ENCODE measurements around the gene GNG11.

GNG11 gene

GRCh38 chr7:93921607-93922566 lies at the start of gene GNG11:
TSS of gene GNG11 (plus strand) at chr7:93921735. CDS start at chr7:93922138, 403 bp downstream.
- no peaks in the 10 kb centered on the region for H3K9me3 ChIP-seq (ENCODE audit: control insufficient read depth in 1 of 2, low read length in 2 of 2)
- peaks cover 10 to 17% of the 10 kb centered on the region in 2 donors for H3K27me3 ChIP-seq (ENCODE audit: control insufficient read depth in 1 of 2, insufficient read depth in 2 of 2, low read length in 2 of 2)
- peaks cover 0 to 3% of the 10 kb centered on the region in 2 donors for H3K4me1 ChIP-seq (ENCODE audit: control insufficient read depth in 1 of 2, insufficient read depth in 2 of 2, low read length in 2 of 2)
- peak within 1 kb of the TSS; percentile 64 to 74 for H3K4me3 ChIP-seq (ENCODE audit: low read depth in 1 of 2, low read length in 2 of 2)
- H3K9ac ChIP-seq (ENCODE audit: low read depth in 1 of 2, low read length in 2 of 2), result peak within 1 kb of the TSS; percentile 44 to 66
- peak within 1 kb of the TSS; percentile 77 for H3K27ac ChIP-seq (ENCODE audit: low read depth, low read length)
- no peaks in the 10 kb centered on the region for H3K36me3 ChIP-seq (ENCODE audit: control insufficient read depth in 1 of 2, insufficient read depth in 2 of 2, low read length in 2 of 2)

- Histone ChIP-seq H3K4me1 (ENCODE audit: control insufficient read depth in 1 of 2, insufficient read depth in 2 of 2, low read length in 2 of 2) (no peaks in the 10 kb centered on the region), H3K27ac (ENCODE audit: low read depth, low read length) (no peak overlapping the region), H3K9ac (ENCODE audit: low read depth in 1 of 2, low read length in 2 of 2) (no peak overlapping the region), H3K4me3 (ENCODE audit: low read depth in 1 of 2, low read length in 2 of 2) (no peak overlapping the region), H3K9me3 (ENCODE audit: control insufficient read depth in 1 of 2, low read length in 2 of 2) (no peaks in the 10 kb centered on the region), H3K36me3 (ENCODE audit: control insufficient read depth in 1 of 2, insufficient read depth in 2 of 2, low read length in 2 of 2) (no peaks in the 10 kb centered on the region), H3K27me3 (ENCODE audit: control insufficient read depth in 1 of 2, insufficient read depth in 2 of 2, low read length in 2 of 2) (no peaks in the 10 kb centered on the region)
Observed at GRCh38 chr7:93873998-93874574, 47.4 kb upstream of the GNG11 start.

- H3K27ac ChIP-seq (ENCODE audit: low read depth, low read length), result no peak overlapping the region
- H3K9me3 ChIP-seq (ENCODE audit: control insufficient read depth in 1 of 2, low read length in 2 of 2), result no peaks in the 10 kb centered on the region
- no peak overlapping the region for H3K9ac ChIP-seq (ENCODE audit: low read depth in 1 of 2, low read length in 2 of 2)
- H3K4me3 ChIP-seq (ENCODE audit: low read depth in 1 of 2, low read length in 2 of 2), result no peak overlapping the region
- no peaks in the 10 kb centered on the region for H3K36me3 ChIP-seq (ENCODE audit: control insufficient read depth in 1 of 2, insufficient read depth in 2 of 2, low read length in 2 of 2)
- H3K27me3 ChIP-seq (ENCODE audit: control insufficient read depth in 1 of 2, insufficient read depth in 2 of 2, low read length in 2 of 2), result no peaks in the 10 kb centered on the region
- no peaks in the 10 kb centered on the region for H3K4me1 ChIP-seq (ENCODE audit: control insufficient read depth in 1 of 2, insufficient read depth in 2 of 2, low read length in 2 of 2)
Observed at GRCh38 chr7:93877742-93878141, 43.8 kb upstream of the GNG11 start.

GRCh38 chr7:93879356-93879755 lies 42.2 kb upstream of the GNG11 start:
- Histone ChIP-seq H3K27me3 (ENCODE audit: control insufficient read depth in 1 of 2, insufficient read depth in 2 of 2, low read length in 2 of 2) (no peaks in the 10 kb centered on the region), H3K4me3 (ENCODE audit: low read depth in 1 of 2, low read length in 2 of 2) (no peak overlapping the region), H3K9me3 (ENCODE audit: control insufficient read depth in 1 of 2, low read length in 2 of 2) (no peaks in the 10 kb centered on the region), H3K27ac (ENCODE audit: low read depth, low read length) (no peak overlapping the region), H3K4me1 (ENCODE audit: control insufficient read depth in 1 of 2, insufficient read depth in 2 of 2, low read length in 2 of 2) (no peaks in the 10 kb centered on the region), H3K9ac (ENCODE audit: low read depth in 1 of 2, low read length in 2 of 2) (no peak overlapping the region), H3K36me3 (ENCODE audit: control insufficient read depth in 1 of 2, insufficient read depth in 2 of 2, low read length in 2 of 2) (no peaks in the 10 kb centered on the region)

GRCh38 chr7:93882468-93882867 lies 39.1 kb upstream of the GNG11 start:
- H3K4me3 ChIP-seq (ENCODE audit: low read depth in 1 of 2, low read length in 2 of 2), result no peak overlapping the region
- H3K9me3 ChIP-seq (ENCODE audit: control insufficient read depth in 1 of 2, low read length in 2 of 2), result no peaks in the 10 kb centered on the region
- no peaks in the 10 kb centered on the region for H3K27me3 ChIP-seq (ENCODE audit: control insufficient read depth in 1 of 2, insufficient read depth in 2 of 2, low read length in 2 of 2)
- no peaks in the 10 kb centered on the region for H3K4me1 ChIP-seq (ENCODE audit: control insufficient read depth in 1 of 2, insufficient read depth in 2 of 2, low read length in 2 of 2)
- H3K36me3 ChIP-seq (ENCODE audit: control insufficient read depth in 1 of 2, insufficient read depth in 2 of 2, low read length in 2 of 2), result no peaks in the 10 kb centered on the region
- H3K27ac ChIP-seq (ENCODE audit: low read depth, low read length), result no peak overlapping the region
- H3K9ac ChIP-seq (ENCODE audit: low read depth in 1 of 2, low read length in 2 of 2), result no peak overlapping the region

GRCh38 chr7:93883078-93883916 lies 38.2 kb upstream of the GNG11 start:
- H3K27me3 ChIP-seq (ENCODE audit: control insufficient read depth in 1 of 2, insufficient read depth in 2 of 2, low read length in 2 of 2), result no peaks in the 10 kb centered on the region
- no peak overlapping the region for H3K4me3 ChIP-seq (ENCODE audit: low read depth in 1 of 2, low read length in 2 of 2)
- H3K9me3 ChIP-seq (ENCODE audit: control insufficient read depth in 1 of 2, low read length in 2 of 2), result no peaks in the 10 kb centered on the region
- no peaks in the 10 kb centered on the region for H3K36me3 ChIP-seq (ENCODE audit: control insufficient read depth in 1 of 2, insufficient read depth in 2 of 2, low read length in 2 of 2)
- H3K27ac ChIP-seq (ENCODE audit: low read depth, low read length), result no peak overlapping the region
- H3K9ac ChIP-seq (ENCODE audit: low read depth in 1 of 2, low read length in 2 of 2), result no peak overlapping the region
- H3K4me1 ChIP-seq (ENCODE audit: control insufficient read depth in 1 of 2, insufficient read depth in 2 of 2, low read length in 2 of 2), result no peaks in the 10 kb centered on the region

- H3K9me3 ChIP-seq (ENCODE audit: control insufficient read depth in 1 of 2, low read length in 2 of 2), result no peaks in the 10 kb centered on the region
- H3K27ac ChIP-seq (ENCODE audit: low read depth, low read length), result no peak overlapping the region
- H3K36me3 ChIP-seq (ENCODE audit: control insufficient read depth in 1 of 2, insufficient read depth in 2 of 2, low read length in 2 of 2), result no peaks in the 10 kb centered on the region
Observed at GRCh38 chr7:93883917-93884345, 37.6 kb upstream of the GNG11 start.

GRCh38 chr7:93884541-93884940 lies 37.0 kb upstream of the GNG11 start:
- no peaks in the 10 kb centered on the region for H3K9me3 ChIP-seq (ENCODE audit: control insufficient read depth in 1 of 2, low read length in 2 of 2)
- peaks cover 0 to under 1% of the 10 kb centered on the region in 2 donors for H3K27me3 ChIP-seq (ENCODE audit: control insufficient read depth in 1 of 2, insufficient read depth in 2 of 2, low read length in 2 of 2)
- H3K4me3 ChIP-seq (ENCODE audit: low read depth in 1 of 2, low read length in 2 of 2), result no peak overlapping the region
- no peaks in the 10 kb centered on the region for H3K4me1 ChIP-seq (ENCODE audit: control insufficient read depth in 1 of 2, insufficient read depth in 2 of 2, low read length in 2 of 2)
- no peaks in the 10 kb centered on the region for H3K36me3 ChIP-seq (ENCODE audit: control insufficient read depth in 1 of 2, insufficient read depth in 2 of 2, low read length in 2 of 2)
- no peak overlapping the region for H3K9ac ChIP-seq (ENCODE audit: low read depth in 1 of 2, low read length in 2 of 2)
- H3K27ac ChIP-seq (ENCODE audit: low read depth, low read length), result no peak overlapping the region

More at GRCh38 chr7:93883917-93884345, 37.6 kb upstream of the GNG11 start:
- Histone ChIP-seq H3K27me3 (ENCODE audit: control insufficient read depth in 1 of 2, insufficient read depth in 2 of 2, low read length in 2 of 2) (no peaks in the 10 kb centered on the region), H3K9ac (ENCODE audit: low read depth in 1 of 2, low read length in 2 of 2) (no peak overlapping the region), H3K4me3 (ENCODE audit: low read depth in 1 of 2, low read length in 2 of 2) (no peak overlapping the region), H3K4me1 (ENCODE audit: control insufficient read depth in 1 of 2, insufficient read depth in 2 of 2, low read length in 2 of 2) (no peaks in the 10 kb centered on the region)

- no peaks in the 10 kb centered on the region for H3K36me3 ChIP-seq (ENCODE audit: control insufficient read depth in 1 of 2, insufficient read depth in 2 of 2, low read length in 2 of 2)
- H3K9ac ChIP-seq (ENCODE audit: low read depth in 1 of 2, low read length in 2 of 2), result no peak overlapping the region
- no peak overlapping the region for H3K27ac ChIP-seq (ENCODE audit: low read depth, low read length)
- no peaks in the 10 kb centered on the region for H3K9me3 ChIP-seq (ENCODE audit: control insufficient read depth in 1 of 2, low read length in 2 of 2)
- H3K4me3 ChIP-seq (ENCODE audit: low read depth in 1 of 2, low read length in 2 of 2), result no peak overlapping the region
- peaks cover 3 to 4% of the 10 kb centered on the region in 2 donors for H3K27me3 ChIP-seq (ENCODE audit: control insufficient read depth in 1 of 2, insufficient read depth in 2 of 2, low read length in 2 of 2)
- H3K4me1 ChIP-seq (ENCODE audit: control insufficient read depth in 1 of 2, insufficient read depth in 2 of 2, low read length in 2 of 2), result no peaks in the 10 kb centered on the region
Observed at GRCh38 chr7:93889261-93889660, 32.3 kb upstream of the GNG11 start.

All from duodenal mucosa (tissue), 2 donors.